ENCODE data around the gene PRKAG2.

GRCh38 chr7:151867912-151868311 is 9.0 kb downstream of the PRKAG2 start:
- TF ChIP-seq GATA3 (IDR thresholded peaks at IDR 0.05; ENCODE audit: low read depth, low read length) = no peak
- no peak for TF ChIP-seq GATA2 (IDR thresholded peaks at IDR 0.05; ENCODE audit: low read depth, low read length)

Measured in SH-SY5Y (cell line).